ENCODE measurements around the gene AMPH.
"Not testable (repeated sequence)": the region's sequence is repeated elsewhere in the genome, so short reads cannot be mapped to it uniquely, and the experiment has no call there.

AMPH gene

DNA sequence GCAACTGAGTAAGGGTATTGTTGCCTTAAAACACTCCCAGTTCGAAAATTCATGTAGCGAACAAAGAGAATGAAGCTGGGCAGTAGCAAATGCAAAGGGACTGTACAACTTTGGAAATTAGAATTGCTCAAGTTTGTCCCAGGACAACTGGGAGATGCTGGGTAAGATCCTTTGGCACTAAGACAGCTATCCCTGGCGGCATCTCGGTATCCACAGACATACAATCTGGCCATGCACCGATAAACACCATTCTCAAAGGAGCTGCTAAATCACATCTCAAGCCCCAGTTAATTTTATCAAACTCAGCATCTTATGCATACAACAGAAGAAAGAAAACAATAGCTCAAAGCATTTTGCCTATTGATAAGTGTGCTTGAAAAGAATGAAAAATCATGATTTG is 177.3 kb downstream of the AMPH start:
- no peak for DNase-seq

DNA sequence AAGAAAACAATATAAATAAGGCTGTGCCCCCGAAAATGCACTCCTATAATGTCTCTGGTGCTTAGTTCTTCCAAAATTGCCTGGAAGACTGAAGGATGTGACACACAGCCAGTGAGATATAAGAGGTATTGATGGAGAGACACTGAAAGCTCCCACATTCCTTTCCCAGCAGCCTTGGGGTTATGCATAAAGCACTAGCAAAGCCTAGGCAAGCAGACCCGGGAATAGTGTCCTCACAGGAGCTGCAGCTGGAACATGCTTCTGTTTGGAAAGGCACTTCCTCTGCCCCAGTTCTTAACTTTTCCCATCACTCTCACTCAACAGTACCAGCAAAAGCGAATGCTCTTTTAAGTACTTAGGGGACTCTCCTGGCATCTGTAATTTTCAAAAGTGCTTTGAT is 178.0 kb downstream of the AMPH start:
- DNase-seq = no peak

DNA sequence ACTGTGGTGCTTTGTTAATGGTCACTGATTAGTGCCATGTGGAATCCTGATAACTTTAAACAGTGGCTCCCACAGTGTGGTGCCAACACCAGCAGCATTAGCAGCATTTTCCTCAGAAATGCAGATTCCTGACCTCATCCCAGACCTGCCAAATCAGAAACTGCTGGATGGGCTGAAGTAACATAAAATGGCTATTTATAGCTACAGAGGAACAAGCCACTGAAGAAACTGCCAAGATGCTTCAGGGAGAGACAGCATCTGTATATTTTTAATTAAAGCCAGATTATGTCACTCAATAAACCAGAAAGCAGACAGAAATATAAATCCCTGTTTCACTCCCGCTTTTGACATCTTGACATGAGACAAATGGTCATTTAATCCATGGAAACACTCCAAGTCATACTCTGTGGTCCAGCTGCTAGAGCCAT is 178.5 kb downstream of the AMPH start:
- DNase-seq = no peak

- no peak for DNase-seq
Observed at GRCh38 chr7:38451840-38452239, 179.3 kb downstream of the AMPH start.

GRCh38 chr7:38448584-38449234 is 182.5 kb downstream of the AMPH start:
- no peak for DNase-seq

DNA sequence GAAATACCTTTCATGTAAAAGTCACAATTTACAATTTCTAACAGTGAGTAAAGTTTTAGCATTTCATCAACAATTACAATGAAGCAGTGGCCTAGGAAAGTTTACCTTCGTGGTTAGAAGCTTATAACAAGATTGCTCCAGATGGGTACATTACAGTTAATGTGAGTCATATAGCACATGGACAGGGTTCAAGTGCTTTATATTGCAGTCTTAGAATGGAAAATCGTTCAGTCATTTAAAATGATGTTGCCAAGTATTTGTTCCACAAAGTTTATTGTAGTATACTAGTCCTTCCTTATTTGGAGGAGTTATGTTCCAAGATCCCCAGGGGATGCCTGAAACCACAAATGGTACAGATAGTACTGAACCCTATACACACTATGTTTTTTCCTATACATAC is 183.1 kb downstream of the AMPH start:
- DNase-seq = no peak

- DNase-seq = no peak
Observed at GRCh38 chr7:38438970-38439369, 192.2 kb downstream of the AMPH start.

- DNase-seq = no peak
Observed at GRCh38 chr7:38432671-38433070, 198.5 kb downstream of the AMPH start.

- DNase-seq = no peak
Observed at GRCh38 chr7:38432080-38432479, 199.1 kb downstream of the AMPH start.

- no peak for DNase-seq
Observed at GRCh38 chr7:38429057-38429456, 202.1 kb downstream of the AMPH start.

DNA sequence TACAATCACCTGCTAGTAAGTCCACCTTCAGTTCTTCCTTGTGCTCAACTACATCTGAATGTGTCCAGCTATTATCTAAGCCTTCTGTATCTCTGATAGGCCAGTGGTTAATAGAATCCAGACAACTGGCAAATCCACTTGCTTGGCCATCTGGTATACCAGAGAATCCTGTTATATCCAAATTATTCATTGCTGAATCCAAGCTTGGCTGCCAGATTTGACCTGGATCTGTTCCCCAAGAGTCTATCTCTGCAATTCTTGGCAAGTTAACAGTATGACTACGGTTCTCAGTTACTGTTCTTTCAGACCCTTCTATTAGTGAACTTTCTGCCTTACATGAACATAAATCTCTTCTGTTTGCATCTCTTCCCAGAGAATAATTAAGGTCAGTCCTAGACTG is 203.1 kb downstream of the AMPH start:
- DNase-seq = no peak

DNA sequence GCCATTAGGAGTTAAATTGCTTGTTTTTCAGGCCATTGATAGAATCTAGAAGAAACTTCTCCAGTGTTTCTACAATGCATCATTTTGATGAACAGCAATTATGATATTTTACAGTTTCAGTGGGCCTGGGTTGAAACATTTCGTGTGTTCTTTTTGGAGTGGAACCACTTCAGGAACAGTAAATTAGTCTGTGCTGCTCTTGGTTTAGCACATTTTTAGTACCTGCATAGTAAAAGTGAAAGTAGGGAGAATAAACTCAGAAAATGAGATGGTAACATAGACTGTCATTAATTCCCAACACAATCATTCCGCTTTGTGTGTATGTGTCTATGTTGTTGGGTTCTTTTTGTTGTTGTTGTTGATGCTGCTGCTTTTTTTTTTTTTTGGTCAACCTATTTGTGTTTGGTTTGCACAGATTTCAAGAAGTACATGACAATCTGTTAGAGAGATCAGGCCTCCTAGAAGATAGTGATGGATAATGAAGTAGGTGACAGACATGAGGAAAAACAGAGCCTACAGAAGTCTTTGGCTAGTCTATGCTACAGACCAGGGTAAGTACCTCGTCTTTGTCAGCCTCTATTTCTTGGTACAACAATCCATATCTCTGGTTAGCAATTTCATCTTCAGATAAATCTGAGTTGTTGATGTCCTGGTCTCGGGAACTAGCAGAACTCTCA is 203.8 kb downstream of the AMPH start:
- DNase-seq = no peak

DNA sequence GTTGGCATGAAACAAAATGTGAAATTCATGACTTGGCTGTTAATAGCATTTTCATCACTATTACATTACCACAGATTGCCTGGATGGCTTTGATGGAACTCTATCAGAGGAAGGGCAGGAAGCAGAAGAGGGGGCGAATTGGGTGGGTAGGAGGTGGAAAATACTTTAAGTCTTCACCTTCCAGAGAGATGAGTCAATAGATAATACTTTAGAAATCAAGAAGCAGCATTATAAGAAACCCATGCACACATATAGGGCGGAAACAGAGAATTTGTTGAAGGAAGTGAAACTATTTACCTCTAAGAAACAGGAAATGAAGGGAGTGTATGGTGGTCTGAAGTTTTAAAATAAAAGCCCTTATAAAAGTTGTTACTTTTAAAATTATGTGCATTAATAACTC is 205.7 kb downstream of the AMPH start:
- no peak for DNase-seq

DNA sequence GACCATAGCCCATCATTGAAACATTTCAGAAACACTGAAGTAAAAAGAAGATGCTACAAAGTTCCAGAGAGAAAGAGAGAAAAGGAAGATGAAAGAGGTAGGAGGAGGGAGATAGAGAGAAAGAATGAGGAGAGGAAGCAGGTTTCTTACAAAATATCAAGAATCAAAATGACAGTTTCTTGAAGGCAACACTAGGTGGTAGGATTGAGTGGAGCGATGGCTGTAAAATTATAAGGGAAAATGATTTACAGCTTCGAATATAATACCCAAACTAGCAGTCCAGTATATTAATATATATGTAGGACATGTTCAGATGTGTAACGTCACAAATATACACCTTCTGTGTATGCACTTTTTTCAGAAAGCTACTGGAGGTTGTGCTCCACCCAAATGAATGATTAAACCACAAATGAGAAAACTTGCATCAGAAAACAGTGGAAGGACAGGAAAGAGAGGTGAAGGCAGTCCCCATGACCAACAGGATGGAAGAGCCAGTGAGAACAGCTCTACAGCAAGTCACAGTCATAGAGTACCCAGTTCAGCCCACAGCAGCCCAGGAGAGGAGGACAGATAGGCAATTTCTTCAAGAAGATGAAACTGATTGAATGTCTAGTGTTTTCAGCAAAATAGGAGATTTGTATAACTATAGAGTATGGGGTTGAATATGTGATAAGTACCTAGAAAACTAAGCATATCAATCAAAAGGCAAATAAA is 206.3 kb downstream of the AMPH start:
- DNase-seq = no peak

DNA sequence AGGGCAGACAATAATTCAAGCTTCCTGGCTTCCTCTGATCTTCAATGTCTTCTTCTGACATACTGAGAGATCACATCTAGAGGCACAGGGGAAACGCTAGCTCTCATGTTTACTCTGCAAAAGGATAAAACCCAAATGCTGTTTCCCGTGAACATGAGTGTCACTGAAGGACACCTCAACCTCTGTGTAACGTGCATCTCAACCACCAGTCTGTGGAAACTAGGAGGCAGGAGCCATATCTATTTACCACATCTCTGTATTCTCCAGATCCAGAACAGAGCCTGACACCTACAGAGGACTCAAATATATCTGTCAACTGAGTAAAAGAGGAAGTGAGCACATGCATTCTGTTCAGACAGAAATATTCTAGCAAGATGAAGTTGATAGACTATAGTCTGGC is 217.4 kb downstream of the AMPH start:
- no peak for DNase-seq

DNA sequence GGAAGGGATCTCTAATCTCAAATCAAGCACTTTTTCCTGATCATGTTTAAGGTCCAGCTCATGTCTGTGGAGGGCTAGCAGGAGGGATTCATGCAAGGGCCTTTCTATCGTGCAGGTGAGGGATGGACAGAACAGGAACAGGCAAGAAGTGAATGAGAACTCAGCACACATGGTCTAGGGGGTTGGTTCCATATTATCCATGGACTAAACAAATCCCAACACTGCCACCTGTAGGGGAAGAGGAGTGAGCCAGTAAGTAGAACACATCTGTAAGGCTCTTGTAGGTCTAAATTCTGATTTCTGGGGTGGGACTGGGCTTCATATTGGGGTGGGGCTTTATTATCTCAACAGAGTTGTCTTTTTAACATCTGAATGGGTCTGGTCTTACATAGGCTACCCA is 219.8 kb downstream of the AMPH start:
- no peak for DNase-seq

DNA sequence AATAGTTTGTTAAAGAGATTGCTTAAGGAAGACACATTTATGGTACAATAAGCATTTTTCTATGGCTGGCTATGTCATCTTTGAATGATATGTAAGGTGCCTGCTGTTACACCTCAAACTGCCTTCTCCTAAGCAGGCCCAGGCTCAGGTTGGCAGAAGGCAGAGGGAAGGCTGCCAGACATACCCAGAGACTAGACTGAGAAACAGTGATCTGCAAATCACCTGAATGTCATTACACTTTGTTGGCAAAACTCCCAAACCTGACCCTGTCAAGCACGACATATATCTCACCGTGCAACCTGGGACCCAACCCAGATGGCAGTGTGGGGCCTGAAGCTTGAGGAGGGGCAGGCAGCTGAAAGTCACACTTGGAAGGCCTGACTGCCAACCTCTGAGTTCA is 221.1 kb downstream of the AMPH start:
- DNase-seq = no peak

DNA sequence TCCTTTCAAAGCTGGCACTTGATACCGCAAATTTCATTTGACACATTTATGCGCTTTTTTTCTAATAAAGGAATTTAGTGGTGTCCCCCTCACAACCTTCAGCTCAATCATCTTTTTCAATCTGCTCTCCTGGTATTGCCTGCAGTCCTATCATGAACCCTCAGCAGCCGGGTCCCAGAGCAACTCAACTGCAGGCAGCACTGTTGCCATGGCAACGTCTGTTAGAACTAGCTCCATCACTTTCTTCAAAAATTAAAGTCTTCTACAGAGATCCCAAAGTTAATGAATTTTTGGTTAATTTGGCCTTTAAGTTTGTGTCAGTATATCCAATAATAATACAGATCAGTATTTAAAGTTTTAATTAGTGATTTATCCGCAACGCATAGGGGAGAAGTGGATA is 221.6 kb downstream of the AMPH start:
- no peak for DNase-seq

GRCh38 chr7:38398725-38399321 is 232.3 kb downstream of the AMPH start:
- peak; percentile 58 for DNase-seq

DNA sequence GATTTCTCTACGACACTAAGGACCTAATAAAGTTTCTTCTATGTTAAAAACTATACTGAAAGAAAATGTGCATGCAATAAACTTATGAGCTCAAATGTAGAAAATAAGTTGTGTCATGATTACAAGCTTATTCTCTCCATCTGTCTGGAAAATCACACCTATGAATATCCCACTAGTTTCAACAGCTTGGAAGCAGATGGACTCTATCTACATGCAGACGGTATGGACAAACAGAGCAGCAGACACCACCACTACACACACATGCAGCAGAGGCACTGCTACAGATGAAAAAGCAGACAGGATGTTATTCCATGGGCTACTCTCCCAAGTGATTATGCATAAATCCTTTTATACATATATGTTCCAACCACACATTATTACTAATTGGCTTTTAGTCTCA is 234.3 kb downstream of the AMPH start:
- no peak for DNase-seq

GRCh38 chr7:38395921-38396552 is 235.1 kb downstream of the AMPH start:
- not testable (repeated sequence) for DNase-seq

DNA sequence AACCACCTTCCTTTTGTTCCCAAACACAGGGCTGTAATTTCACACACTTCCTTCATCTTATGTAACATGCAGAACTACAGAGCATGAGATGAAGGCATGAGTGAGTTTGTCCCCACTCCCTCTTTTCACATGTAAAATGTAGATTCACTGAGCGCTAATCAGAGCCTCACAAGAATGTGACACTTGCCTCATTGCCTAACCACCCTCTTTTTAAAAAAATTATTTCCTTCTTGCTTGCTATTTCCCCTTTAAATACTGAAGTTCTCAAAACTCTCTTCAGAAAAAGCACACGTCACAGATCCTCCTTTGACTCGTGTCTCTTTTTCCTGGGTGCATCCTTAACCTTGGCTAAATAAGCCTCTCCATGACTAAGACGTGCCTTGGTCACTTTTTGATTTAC is 236.5 kb downstream of the AMPH start:
- no peak for DNase-seq

- DNase-seq = no peak
Observed at GRCh38 chr7:38393874-38394273, 237.3 kb downstream of the AMPH start.
